Gastrocnemius medialis (tissue), 4 donors: ENCODE results near the gene ZNF236.

Experiments
- POLR2A ChIP-seq, 2 donors: fragments of 450-650 bp; IDR thresholded peaks; one replicate each; pipeline ENCODE4 v1.6.1; 2017; ENCODE audit warnings: antibody characterized with exemption in 2 of 2, mild to moderate bottlenecking in 2 of 2, moderate library complexity in 2 of 2
- TF ChIP-seq, protein P1 (sequence below), 5 experiments: fragments of 450-650 bp in 3 of 5; fragments of 200-600 bp in 2 of 5; sonication (generic) in 2 of 5; IDR thresholded peaks in 4 of 5; conservative IDR thresholded peaks in 1 of 5; 1 replicate in 4 of 5; 2 replicates in 1 of 5; pipeline ENCODE4 v1.5.1; 2016 to 2019; ENCODE audit warnings: antibody characterized with exemption in 5 of 5, mild to moderate bottlenecking in 3 of 5, moderate library complexity in 3 of 5

DNA sequence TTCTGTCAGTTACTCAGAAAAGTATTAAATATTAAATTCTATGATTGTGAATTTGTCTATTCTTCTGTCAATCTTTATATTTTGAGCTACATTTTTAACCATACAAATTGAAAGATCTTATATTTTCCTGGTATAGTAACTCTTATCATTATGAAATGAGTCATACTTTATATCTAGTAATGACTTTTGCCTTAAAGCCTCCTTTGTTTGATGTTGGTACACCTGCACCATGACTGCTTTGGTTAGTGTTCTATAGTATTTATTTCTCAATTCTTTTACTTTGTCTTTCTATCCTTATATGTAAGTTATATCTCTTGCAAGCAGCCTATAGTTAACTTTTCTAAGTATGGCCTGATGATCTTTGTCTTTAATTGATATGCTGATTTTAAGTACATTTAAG is 13.0 kb downstream of the ZNF236 start:
- TF ChIP-seq, protein P1, sequence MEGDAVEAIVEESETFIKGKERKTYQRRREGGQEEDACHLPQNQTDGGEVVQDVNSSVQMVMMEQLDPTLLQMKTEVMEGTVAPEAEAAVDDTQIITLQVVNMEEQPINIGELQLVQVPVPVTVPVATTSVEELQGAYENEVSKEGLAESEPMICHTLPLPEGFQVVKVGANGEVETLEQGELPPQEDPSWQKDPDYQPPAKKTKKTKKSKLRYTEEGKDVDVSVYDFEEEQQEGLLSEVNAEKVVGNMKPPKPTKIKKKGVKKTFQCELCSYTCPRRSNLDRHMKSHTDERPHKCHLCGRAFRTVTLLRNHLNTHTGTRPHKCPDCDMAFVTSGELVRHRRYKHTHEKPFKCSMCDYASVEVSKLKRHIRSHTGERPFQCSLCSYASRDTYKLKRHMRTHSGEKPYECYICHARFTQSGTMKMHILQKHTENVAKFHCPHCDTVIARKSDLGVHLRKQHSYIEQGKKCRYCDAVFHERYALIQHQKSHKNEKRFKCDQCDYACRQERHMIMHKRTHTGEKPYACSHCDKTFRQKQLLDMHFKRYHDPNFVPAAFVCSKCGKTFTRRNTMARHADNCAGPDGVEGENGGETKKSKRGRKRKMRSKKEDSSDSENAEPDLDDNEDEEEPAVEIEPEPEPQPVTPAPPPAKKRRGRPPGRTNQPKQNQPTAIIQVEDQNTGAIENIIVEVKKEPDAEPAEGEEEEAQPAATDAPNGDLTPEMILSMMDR (IDR thresholded peaks at IDR 0.05 in 4 of 5, conservative IDR thresholded peaks at IDR 0.05 in 1 of 5): no peak
- TF ChIP-seq POLR2A (IDR thresholded peaks at IDR 0.05): no peak
